H1 (cell line): Measurements from ENCODE around the gene PPARD. TPM values are rescaled to one million over a fixed set of nuclear protein-coding genes. Genes with fewer than 3 reads are reported as not detected.

Experiments
- CTCF ChIA-PET: fragments of 300-600 bp; sonication (Branson Sonifier 250); formaldehyde crosslinking; loops from one replicate; lab custom pipeline; 2021; ENCODE audit not compliant: partially characterized antibody; lab: Charles Lee
- POLR2A ChIA-PET: fragments of 300-600 bp; sonication (Branson Sonifier 250); formaldehyde crosslinking; loops from one replicate; lab custom pipeline; 2021; ENCODE audit warnings: inconsistent platforms; ENCODE audit not compliant: partially characterized antibody; lab: Charles Lee
- DNase-seq, 2 experiments: peaks; one replicate each; pipeline versions ENCODE4 v3.0.0 to v3.0.0-alpha.2; 2010 to 2022; ENCODE audit warnings: low spot score in 2 of 2, low read depth in 1 of 2, mixed read lengths in 1 of 2
- FAIRE-seq: peaks from 2 replicates; lab custom pipeline; 2011; peaks lifted over from hg19 to GRCh38; lab: Jason Lieb, UNC
- H2AFZ ChIP-seq: 2 replicates; pipeline ENCODE4 v1.8.1; 2012; ENCODE audit warnings: low read length, inconsistent platforms
- H2AK5ac ChIP-seq: 2 replicates; pipeline ENCODE4 v1.6.1; 2013; ENCODE audit warnings: low read depth, low read length
- H2BK120ac ChIP-seq: replicated peaks from 2 replicates; pipeline ENCODE3; 2013; ENCODE audit warnings: low read depth, low read length, inconsistent platforms
- H2BK12ac ChIP-seq: 2 replicates; pipeline ENCODE4 v1.6.1; 2013; ENCODE audit warnings: low read depth, low read length
- H2BK15ac ChIP-seq: 2 replicates; pipeline ENCODE4 v1.6.1; 2013; ENCODE audit warnings: low read length
- H2BK20ac ChIP-seq: 2 replicates; pipeline ENCODE4 v1.6.1; 2013; ENCODE audit warnings: low read length
- H2BK5ac ChIP-seq: 2 replicates; pipeline ENCODE4 v1.6.1; 2013; ENCODE audit warnings: low read depth, low read length
- H3K14ac ChIP-seq: 2 replicates; pipeline ENCODE4 v1.6.1; 2013; ENCODE audit warnings: inconsistent platforms; ENCODE audit not compliant: insufficient read length
- H3K18ac ChIP-seq: 2 replicates; pipeline ENCODE4 v1.6.1; 2013; ENCODE audit warnings: low read length; ENCODE audit errors: extremely low read depth
- H3K23ac ChIP-seq: 2 replicates; pipeline ENCODE4 v1.6.1; 2013; ENCODE audit warnings: inconsistent platforms; ENCODE audit not compliant: insufficient read length
- H3K23me2 ChIP-seq: 2 replicates; pipeline ENCODE4 v1.6.1; 2013; ENCODE audit warnings: low read depth, low read length
- H3K27ac ChIP-seq: 2 replicates; pipeline ENCODE4 v1.6.1; 2011; ENCODE audit warnings: low read depth, low read length, inconsistent platforms
- H3K27me3 ChIP-seq, 4 experiments: replicated peaks in 1 of 4; 1 replicate in 1 of 4; 2 replicates in 3 of 4; pipeline versions ENCODE4 v1.6.1 to v1.8.1; 2011 to 2013; ENCODE audit warnings: low read length in 3 of 4, mild to moderate bottlenecking in 3 of 4, inconsistent platforms in 2 of 4, mixed read lengths in 2 of 4, moderate library complexity in 1 of 4; ENCODE audit not compliant: control insufficient read depth in 3 of 4, insufficient read depth in 3 of 4; ENCODE audit errors: extremely low read depth in 1 of 4
- H3K36me3 ChIP-seq, 4 experiments: 2 replicates each; pipeline versions ENCODE4 v1.6.1 to v1.8.1; 2011 to 2013; ENCODE audit warnings: mild to moderate bottlenecking in 4 of 4, low read length in 3 of 4, moderate library complexity in 2 of 4, control low read depth in 1 of 4, inconsistent platforms in 1 of 4; ENCODE audit not compliant: insufficient read depth in 4 of 4, control insufficient read depth in 2 of 4
- H3K4ac ChIP-seq: replicated peaks from 2 replicates; pipeline ENCODE3; 2013; ENCODE audit warnings: low read length, low read depth, mixed read lengths, inconsistent platforms; ENCODE audit not compliant: insufficient read length
- H3K4me1 ChIP-seq, 4 experiments: replicated peaks in 1 of 4; 1 replicate in 1 of 4; 2 replicates in 3 of 4; pipeline versions ENCODE4 v1.6.1 to v1.8.1; 2011 to 2013; ENCODE audit warnings: low read length in 3 of 4, inconsistent platforms in 2 of 4, mixed read lengths in 1 of 4; ENCODE audit not compliant: insufficient read depth in 4 of 4, control insufficient read depth in 3 of 4
- H3K4me2 ChIP-seq, 2 experiments: 2 replicates each; pipeline versions ENCODE4 v1.6.1 to v1.8.1; 2011 to 2013; ENCODE audit warnings: low read depth in 2 of 2, low read length in 2 of 2, control low read depth in 1 of 2, inconsistent platforms in 1 of 2, mild to moderate bottlenecking in 1 of 2; ENCODE audit not compliant: insufficient read depth in 1 of 2
- H3K4me3 ChIP-seq, 4 experiments: fragments of 200-600, 300-600 bp in 1 of 4; sonication (generic), shearing (Covaris generic), sonication (Bioruptor Twin) in 1 of 4; 2 replicates each; pipeline versions ENCODE4 v1.5.1 to v1.8.1; 2011 to 2016; ENCODE audit warnings: low read length in 4 of 4, low read depth in 3 of 4, control low read depth in 2 of 4, inconsistent platforms in 2 of 4, mild to moderate bottlenecking in 2 of 4, mixed read lengths in 1 of 4, moderate library complexity in 1 of 4; ENCODE audit not compliant: insufficient read depth in 2 of 4; ENCODE audit errors: extremely low read depth in 1 of 4
- H3K56ac ChIP-seq: replicated peaks from 2 replicates; pipeline ENCODE3; 2013; ENCODE audit warnings: low read depth, mild to moderate bottlenecking, mixed read lengths, low read length, inconsistent platforms; ENCODE audit not compliant: insufficient read length
- H3K79me1 ChIP-seq: 2 replicates; pipeline ENCODE4 v1.6.1; 2013; ENCODE audit warnings: low read depth, low read length, control low read depth
- H3K79me2 ChIP-seq, 2 experiments: 2 replicates each; pipeline versions ENCODE4 v1.6.1 to v1.8.1; 2012 to 2013; ENCODE audit warnings: low read length in 2 of 2, mild to moderate bottlenecking in 2 of 2, inconsistent platforms in 1 of 2; ENCODE audit not compliant: insufficient read depth in 2 of 2, control insufficient read depth in 1 of 2
- H3K9ac ChIP-seq, 4 experiments: replicated peaks in 1 of 4; 1 replicate in 1 of 4; 2 replicates in 3 of 4; pipeline versions ENCODE4 v1.6.1 to v1.8.1; 2011 to 2013; ENCODE audit warnings: low read depth in 3 of 4, low read length in 3 of 4, control low read depth in 2 of 4, mild to moderate bottlenecking in 2 of 4, moderate library complexity in 2 of 4, inconsistent platforms in 1 of 4; ENCODE audit errors: extremely low read depth in 1 of 4
- H3K9me3 ChIP-seq, 2 experiments: 2 replicates each; pipeline versions ENCODE4 v1.6.1 to v1.8.1; 2012 to 2013; ENCODE audit warnings: mild to moderate bottlenecking in 2 of 2, moderate library complexity in 2 of 2, control low read depth in 1 of 2, inconsistent platforms in 1 of 2, low read depth in 1 of 2, low read length in 1 of 2, mixed read lengths in 1 of 2; ENCODE audit not compliant: insufficient read depth in 2 of 2
- H4K20me1 ChIP-seq, 2 experiments: replicated peaks in 1 of 2; 2 replicates each; pipeline versions ENCODE3 to v1.8.1; 2011 to 2013; ENCODE audit warnings: inconsistent platforms in 2 of 2, low read length in 2 of 2, mild to moderate bottlenecking in 1 of 2; ENCODE audit not compliant: insufficient read depth in 2 of 2, control insufficient read depth in 1 of 2
- H4K5ac ChIP-seq: 2 replicates; pipeline ENCODE4 v1.6.1; 2013; ENCODE audit warnings: low read length, low read depth, mixed read lengths, inconsistent platforms; ENCODE audit not compliant: insufficient read length
- H4K8ac ChIP-seq: 2 replicates; pipeline ENCODE4 v1.8.0; 2013; ENCODE audit warnings: mild to moderate bottlenecking, moderate library complexity, low read length, inconsistent platforms; ENCODE audit not compliant: insufficient read depth; ENCODE audit errors: extremely low read depth
- H4K91ac ChIP-seq: replicated peaks from 2 replicates; pipeline ENCODE3; 2013; ENCODE audit warnings: low read length, mixed read lengths, inconsistent platforms; ENCODE audit not compliant: insufficient read length
- ASH2L ChIP-seq: fragments of 200-600, 300-600 bp; sonication (generic); IDR thresholded peaks from one replicate; pipeline ENCODE4 v1.7.1; 2017; ENCODE audit warnings: low read length
- HDAC2 ChIP-seq, 2 experiments: fragments of 300-600 bp in 1 of 2; sonication (generic) in 1 of 2; IDR thresholded peaks; 2 replicates each; pipeline ENCODE4 v1.6.1; 2011 to 2012; ENCODE audit warnings: low read depth in 2 of 2, low read length in 2 of 2, mild to moderate bottlenecking in 2 of 2, moderate library complexity in 2 of 2, borderline replicate concordance in 1 of 2, inconsistent platforms in 1 of 2
- KDM5A ChIP-seq: fragments of 200-600 bp; IDR thresholded peaks from 2 replicates; pipeline ENCODE4 v1.7.1; 2012; ENCODE audit warnings: mild to moderate bottlenecking, low read length, inconsistent platforms, mixed read lengths
- MAFK ChIP-seq: IDR thresholded peaks from 2 replicates; pipeline ENCODE4 v1.6.1; 2012; ENCODE audit warnings: low read depth, mild to moderate bottlenecking, improper control_type of control experiment, low read length
- NRF1 ChIP-seq: IDR thresholded peaks from 2 replicates; pipeline ENCODE4 v1.6.1; 2011; ENCODE audit warnings: mild to moderate bottlenecking, low read depth, low read length, improper control_type of control experiment
- POLR2A ChIP-seq, 2 experiments: IDR thresholded peaks; 1 replicate in 1 of 2; 2 replicates in 1 of 2; pipeline ENCODE4 v1.6.1; 2011; ENCODE audit warnings: low read depth in 2 of 2, low read length in 2 of 2, mild to moderate bottlenecking in 2 of 2; ENCODE audit errors: control extremely low read depth in 1 of 2
- RFX5 ChIP-seq: IDR thresholded peaks from 2 replicates; pipeline ENCODE4 v1.6.1; 2011; ENCODE audit warnings: low read depth, low read length, improper control_type of control experiment, borderline replicate concordance
- SIRT6 ChIP-seq: IDR thresholded peaks from one replicate; pipeline ENCODE4 v1.7.1; 2012; ENCODE audit warnings: low read length, inconsistent platforms
- SP4 ChIP-seq: IDR thresholded peaks from 2 replicates; pipeline ENCODE4 v1.6.1; 2012; ENCODE audit warnings: low read length, inconsistent platforms
- TEAD4 ChIP-seq: IDR thresholded peaks from 2 replicates; pipeline ENCODE4 v1.6.1; 2012; ENCODE audit warnings: low read depth, low read length, inconsistent platforms, mixed read lengths
- ZNF274 ChIP-seq: IDR thresholded peaks from 2 replicates; pipeline ENCODE4 v1.7.0; 2012; ENCODE audit warnings: low read length, borderline replicate concordance; ENCODE audit errors: extremely low read depth
- WGBS, 2 experiments: shearing (Covaris generic) in 1 of 2; methylation state at CpG; one replicate each; pipeline versions ENCODE4 v1.1.6 to v1.1.7; 2013 to 2015; ENCODE audit warnings: low lambda C conversion rate in 2 of 2, mixed read lengths in 2 of 2, inconsistent platforms in 1 of 2, low coverage in 1 of 2, missing lambda C conversion rate in 1 of 2; ENCODE audit not compliant: insufficient replicate concordance in 2 of 2, insufficient coverage in 1 of 2, insufficient read length in 1 of 2; ENCODE audit errors: extremely low coverage in 1 of 2, missing lambda C conversion rate in 1 of 2; 5-methylcytosine and 5-hydroxymethylcytosine counted together
- polyA plus RNA-seq, 7 experiments: library from polyadenylated mRNA; depleted of rRNA in 3 of 7; stranded (reverse) in 5 of 7; unstranded in 2 of 7; fragments of >200 nt in 5 of 7; fragments of 200-250 nt in 2 of 7; gene quantifications; 1 replicate in 5 of 7; 2 replicates in 1 of 7; 4 replicates in 1 of 7; pipeline versions ENCODE4 v1.2.1 to v1.2.3, GENCODE V29; 2011 to 2013; ENCODE audit warnings: missing spikeins in 2 of 7, mixed read lengths in 2 of 7
- total RNA-seq: library from RNA; stranded (reverse); fragmentation: NEBNext Ultra II Directional; extraction: Animal tissue kit (Norgen Biotek cat#: 25700); gene quantifications from 2 replicates; pipeline ENCODE4 v1.2.1, GENCODE V29; 2021
- TF ChIP-seq, protein P1 (sequence below): IDR thresholded peaks from 2 replicates; pipeline ENCODE4 v1.6.1; 2012; ENCODE audit warnings: inconsistent platforms

The PPARD gene
- total and polyA plus RNA-seq, 2 of the 8 experiments (the other 6 are each of a cell fraction or from before 2014, with no cell fraction given): 14.6 to 14.9 TPM

- POLR2A ChIA-PET: interaction anchor here (0.6 to 1.9 kb wide), 3 partner anchors 9 to 211 kb away, joined by 3 to 7 read pairs (median 3); partner anchors contain the start of gene RPL10A
- Histone ChIP-seq H3K56ac (no peak overlapping the region), H3K23me2 (no peaks in the 10 kb centered on the region), H4K20me1 (no peaks in the 10 kb centered on the region), H3K27me3 (no peaks in the 10 kb centered on the region), H3K9ac (no peak overlapping the region), H3K4me1 (peaks cover 0 to 10% (median 7%) of the 10 kb centered on the region in 4 experiments; a peak in 6 of 7 replicates), H2AFZ (no peak overlapping the region), H2BK5ac (no peak overlapping the region), H3K36me3 (peaks cover 2 to 5% (median 3%) of the 10 kb centered on the region in 4 experiments; a peak in 5 of 8 replicates), H4K91ac (no peak overlapping the region), H4K8ac (no peak overlapping the region), H3K27ac (no peak overlapping the region), H3K14ac (no peak overlapping the region), H3K9me3 (no peaks in the 10 kb centered on the region), H3K4me2 (no peak overlapping the region), H2BK12ac (no peak overlapping the region), H3K4me3 (no peak overlapping the region), H3K23ac (no peak overlapping the region), H2AK5ac (no peak overlapping the region), H3K79me2 (no peaks in the 10 kb centered on the region), H3K4ac (no peak overlapping the region), H3K79me1 (no peaks in the 10 kb centered on the region), H2BK20ac (no peak overlapping the region), H2BK15ac (no peak overlapping the region), H2BK120ac (no peak overlapping the region), H3K18ac (no peak overlapping the region), H4K5ac (no peak overlapping the region)
- 86% methylated on average over 9 of the region's 9 CpGs; no CpG with 5 or more reads in 1 of the 2 experiments for WGBS, 2 experiments
- FAIRE-seq (no peak), DNase-seq (no peak)
- CTCF ChIA-PET: interaction anchor here (0.7 to 20.6 kb wide), 25 partner anchors 8 to 226 kb away, joined by 3 to 358 read pairs (median 4); partner anchors contain the start of genes FANCE and RPL10A
- TF ChIP-seq ASH2L (no peak), NRF1 (no peak), SP4 (no peak), RFX5 (no peak), MAFK (no peak), KDM5A (no peak), ZNF274 (no peak), SIRT6 (no peak), TEAD4 (no peak), POLR2A (IDR thresholded peaks at IDR 0.05; ENCODE audit: control extremely low read depth in 1 of 2, low read depth in 2 of 2, low read length in 2 of 2) (no peak), HDAC2 (IDR thresholded peaks at IDR 0.05; ENCODE audit: borderline replicate concordance in 1 of 2, low read depth in 2 of 2, low read length in 2 of 2) (no peak)
- TF ChIP-seq, protein P1, sequence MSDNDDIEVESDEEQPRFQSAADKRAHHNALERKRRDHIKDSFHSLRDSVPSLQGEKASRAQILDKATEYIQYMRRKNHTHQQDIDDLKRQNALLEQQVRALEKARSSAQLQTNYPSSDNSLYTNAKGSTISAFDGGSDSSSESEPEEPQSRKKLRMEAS: no peak
Observed at GRCh38 chr6:35293681-35294080, 48.7 kb upstream of the PPARD start.
